Measurements from ENCODE around the gene RXRB. TPM values are rescaled to one million over a fixed set of nuclear protein-coding genes. Genes with fewer than 3 reads are reported as not detected.

RXRB gene
- total RNA-seq, 6 experiments from 2014 or later = 37.3 to 41.6 (median 38.3) TPM

DNA sequence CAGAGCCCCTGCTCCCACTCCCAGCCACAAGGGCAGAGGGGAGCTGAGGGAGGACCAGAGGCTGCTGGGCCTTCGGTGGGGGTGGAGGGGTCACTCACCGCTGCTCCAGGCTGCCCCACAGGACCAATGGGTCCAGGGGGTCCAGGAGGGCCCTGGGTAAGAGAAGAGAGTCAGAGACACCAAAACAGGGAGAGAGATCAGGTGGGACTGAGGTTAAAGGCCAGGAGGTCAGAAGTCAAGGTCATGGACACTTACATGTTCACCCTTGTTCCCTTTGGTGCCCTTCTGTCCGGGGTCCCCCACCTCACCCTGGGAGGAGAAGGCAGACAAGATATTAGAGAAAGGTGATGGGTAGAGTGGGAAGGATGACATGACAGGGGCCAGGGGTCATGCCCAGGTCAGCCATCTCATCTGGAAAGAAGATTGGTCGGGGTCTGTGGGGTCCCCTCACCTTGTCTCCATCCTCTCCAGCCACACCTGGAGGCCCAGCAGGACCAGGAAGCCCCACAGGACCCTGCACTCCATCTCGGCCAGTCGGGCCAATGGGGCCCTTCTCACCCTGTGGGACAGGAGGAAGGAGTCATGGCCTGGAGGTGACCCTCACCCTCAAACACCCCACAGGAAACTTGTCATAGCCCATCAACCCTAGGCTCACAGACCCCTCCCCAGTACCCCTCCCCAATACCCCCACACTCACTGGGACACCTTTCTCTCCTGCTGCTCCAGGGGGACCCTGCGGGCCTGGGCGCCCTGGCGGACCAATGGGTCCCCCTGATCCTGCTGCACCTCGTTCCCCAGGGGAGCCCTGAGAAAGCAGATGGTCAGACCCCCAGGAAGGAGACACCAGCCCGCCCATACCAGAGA, 29.2 kb downstream of the RXRB start:
- Mint-ChIP-seq H3K4me1 (ENCODE audit: low read depth) (no peaks in the 10 kb centered on the region), H3K27ac (no peak overlapping the region), H3K36me3 (ENCODE audit: low read depth) (no peaks in the 10 kb centered on the region), H3K9me3 (no peaks in the 10 kb centered on the region), H3K27me3 (ENCODE audit: insufficient read depth) (peaks cover 29% of the 10 kb centered on the region), H3K4me3 (no peak overlapping the region)
- no peak for DNase-seq
- TF ChIP-seq, protein P1, sequence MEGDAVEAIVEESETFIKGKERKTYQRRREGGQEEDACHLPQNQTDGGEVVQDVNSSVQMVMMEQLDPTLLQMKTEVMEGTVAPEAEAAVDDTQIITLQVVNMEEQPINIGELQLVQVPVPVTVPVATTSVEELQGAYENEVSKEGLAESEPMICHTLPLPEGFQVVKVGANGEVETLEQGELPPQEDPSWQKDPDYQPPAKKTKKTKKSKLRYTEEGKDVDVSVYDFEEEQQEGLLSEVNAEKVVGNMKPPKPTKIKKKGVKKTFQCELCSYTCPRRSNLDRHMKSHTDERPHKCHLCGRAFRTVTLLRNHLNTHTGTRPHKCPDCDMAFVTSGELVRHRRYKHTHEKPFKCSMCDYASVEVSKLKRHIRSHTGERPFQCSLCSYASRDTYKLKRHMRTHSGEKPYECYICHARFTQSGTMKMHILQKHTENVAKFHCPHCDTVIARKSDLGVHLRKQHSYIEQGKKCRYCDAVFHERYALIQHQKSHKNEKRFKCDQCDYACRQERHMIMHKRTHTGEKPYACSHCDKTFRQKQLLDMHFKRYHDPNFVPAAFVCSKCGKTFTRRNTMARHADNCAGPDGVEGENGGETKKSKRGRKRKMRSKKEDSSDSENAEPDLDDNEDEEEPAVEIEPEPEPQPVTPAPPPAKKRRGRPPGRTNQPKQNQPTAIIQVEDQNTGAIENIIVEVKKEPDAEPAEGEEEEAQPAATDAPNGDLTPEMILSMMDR (IDR thresholded peaks at IDR 0.05) = no peak

DNA sequence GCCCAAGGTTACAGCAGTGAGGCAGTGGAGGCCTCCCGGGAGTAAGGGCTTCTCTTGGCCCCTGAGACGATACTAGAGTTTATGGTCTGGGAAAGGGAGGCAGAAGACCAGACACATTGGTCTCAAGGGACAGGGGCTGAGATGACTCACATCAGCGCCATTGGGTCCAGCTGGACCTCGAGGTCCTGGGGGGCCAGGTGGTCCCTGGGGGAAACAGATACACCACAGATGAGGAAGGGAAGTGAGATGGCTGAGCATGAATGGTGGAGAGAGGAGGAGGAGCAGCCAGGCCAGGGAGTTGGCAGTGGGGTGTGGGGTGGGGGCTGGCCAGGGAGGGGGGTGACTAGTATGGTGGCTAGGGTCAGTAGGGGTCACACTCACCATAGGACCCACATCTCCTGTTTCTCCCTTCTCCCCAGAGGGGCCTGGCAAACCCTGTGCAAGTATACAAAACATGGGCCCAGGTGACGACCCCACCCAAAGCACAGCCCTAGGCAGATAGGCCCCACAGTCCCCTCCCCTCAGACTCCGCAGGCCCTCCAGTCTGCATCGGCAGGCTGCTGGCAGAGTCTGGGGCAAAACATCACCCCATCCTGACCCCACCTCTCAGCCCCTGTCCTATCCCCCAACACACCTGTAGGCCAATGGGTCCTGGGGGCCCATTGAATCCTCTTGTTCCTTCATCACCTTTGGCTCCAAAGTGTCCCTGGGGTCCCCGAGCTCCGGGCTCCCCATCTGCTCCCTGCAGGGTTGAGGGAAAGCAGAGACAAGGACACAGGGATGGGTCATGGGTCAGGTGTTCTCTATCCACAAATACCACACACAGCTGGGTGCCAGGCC, 30.1 kb downstream of the RXRB start:
- H3K9me3 Mint-ChIP-seq = no peaks in the 10 kb centered on the region
- H3K36me3 Mint-ChIP-seq (ENCODE audit: low read depth) = no peaks in the 10 kb centered on the region
- H3K27me3 Mint-ChIP-seq (ENCODE audit: insufficient read depth) = peaks cover 29% of the 10 kb centered on the region
- H3K4me3 Mint-ChIP-seq = no peak overlapping the region
- TF ChIP-seq, protein P1 (IDR thresholded peaks at IDR 0.05) = no peak
- no peak for DNase-seq
- no peaks in the 10 kb centered on the region for H3K4me1 Mint-ChIP-seq (ENCODE audit: low read depth)
- no peak overlapping the region for H3K27ac Mint-ChIP-seq

DNA sequence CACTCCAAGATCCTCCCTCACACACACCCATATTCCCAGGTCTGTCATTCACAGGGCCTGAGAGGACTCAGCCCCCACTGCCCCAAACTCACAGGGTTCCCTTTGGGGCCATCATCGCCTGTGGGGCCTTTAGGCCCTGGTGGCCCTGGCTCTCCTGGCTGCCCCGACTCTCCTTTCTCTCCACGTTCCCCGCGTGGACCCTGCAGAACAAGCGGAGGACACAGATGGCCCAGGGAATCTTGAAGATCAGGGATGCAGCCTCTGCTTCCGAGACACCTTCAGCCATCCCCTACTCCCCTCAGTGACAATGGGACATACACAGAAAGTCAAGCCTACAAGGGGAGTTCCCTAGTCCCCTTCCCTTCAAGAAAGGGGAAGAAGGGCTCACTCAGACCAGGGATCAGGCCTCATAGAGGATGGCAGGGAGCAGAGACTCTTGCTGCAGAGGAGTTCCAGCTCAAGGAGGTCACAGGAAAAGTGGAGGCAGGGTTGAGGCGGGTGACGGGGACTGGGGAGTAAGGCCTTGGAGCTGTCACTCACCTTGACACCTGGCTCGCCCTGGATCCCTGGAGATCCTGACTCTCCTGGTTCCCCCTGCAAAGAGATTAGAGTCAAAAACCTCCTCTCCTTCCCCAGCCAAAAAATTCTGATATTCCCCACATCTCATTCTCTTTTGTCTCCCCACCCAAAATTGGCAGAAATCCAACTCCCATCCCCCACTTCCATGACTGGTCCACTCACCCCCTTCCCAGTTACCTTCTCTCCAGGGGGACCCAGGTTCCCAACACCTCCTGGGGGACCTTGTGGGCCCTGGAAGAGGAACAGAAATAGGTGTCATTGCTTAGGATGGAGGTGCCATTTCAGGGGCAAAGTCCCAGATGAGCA, 30.9 kb downstream of the RXRB start:
- H3K9me3 Mint-ChIP-seq = no peaks in the 10 kb centered on the region
- no peak overlapping the region for H3K27ac Mint-ChIP-seq
- H3K4me3 Mint-ChIP-seq = no peak overlapping the region
- H3K4me1 Mint-ChIP-seq (ENCODE audit: low read depth) = no peaks in the 10 kb centered on the region
- TF ChIP-seq, protein P1 (IDR thresholded peaks at IDR 0.05) = no peak
- H3K27me3 Mint-ChIP-seq (ENCODE audit: insufficient read depth) = peaks cover 25% of the 10 kb centered on the region
- DNase-seq = no peak
- no peaks in the 10 kb centered on the region for H3K36me3 Mint-ChIP-seq (ENCODE audit: low read depth)

DNA sequence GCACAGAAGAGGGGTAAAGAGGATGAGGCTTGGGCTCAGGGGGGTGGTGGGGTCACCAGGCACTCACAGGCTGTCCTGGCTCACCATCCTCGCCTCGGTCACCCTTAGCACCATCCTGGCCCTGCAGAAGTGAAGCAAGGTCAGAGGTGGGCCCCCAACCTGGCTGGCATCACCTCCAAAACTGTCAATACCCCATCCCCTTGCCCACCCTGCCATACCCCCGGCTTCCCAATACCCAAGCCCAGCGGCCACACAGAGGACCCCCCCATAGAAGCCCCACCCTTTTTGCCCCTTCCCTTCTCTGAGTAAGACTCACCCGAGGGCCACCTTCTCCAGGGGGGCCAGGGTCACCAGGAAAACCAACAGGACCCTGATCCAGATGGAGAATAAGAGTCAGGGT, 31.8 kb downstream of the RXRB start:
- no peak for DNase-seq
- no peak overlapping the region for H3K4me3 Mint-ChIP-seq
- TF ChIP-seq, protein P1 (IDR thresholded peaks at IDR 0.05) = no peak

DNA sequence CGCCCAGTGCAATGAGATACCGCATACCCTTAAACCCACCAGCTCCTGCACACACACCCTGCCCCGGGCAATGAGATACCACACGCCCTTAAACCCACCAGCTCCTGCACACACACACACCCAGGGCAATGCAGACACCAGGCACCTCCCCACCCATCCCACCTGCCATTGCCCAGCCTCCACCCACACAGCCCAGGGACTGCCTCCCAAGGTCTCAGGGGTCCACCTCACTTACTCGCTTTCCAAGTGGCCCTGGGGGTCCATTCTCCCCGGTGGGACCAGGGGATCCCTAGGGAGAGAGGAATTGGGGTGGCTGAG, 32.2 kb downstream of the RXRB start:
- H3K9me3 Mint-ChIP-seq = no peaks in the 10 kb centered on the region
- no peaks in the 10 kb centered on the region for H3K36me3 Mint-ChIP-seq (ENCODE audit: low read depth)
- no peaks in the 10 kb centered on the region for H3K4me1 Mint-ChIP-seq (ENCODE audit: low read depth)
- H3K4me3 Mint-ChIP-seq = no peak overlapping the region
- H3K27ac Mint-ChIP-seq = no peak overlapping the region
- H3K27me3 Mint-ChIP-seq (ENCODE audit: insufficient read depth) = peaks cover 28% of the 10 kb centered on the region
- TF ChIP-seq, protein P1 (IDR thresholded peaks at IDR 0.05) = no peak
- no peak for DNase-seq

More for the DNA sequence above, 31.8 kb downstream of the RXRB start:
- H3K36me3 Mint-ChIP-seq (ENCODE audit: low read depth) = no peaks in the 10 kb centered on the region
- peaks cover 28% of the 10 kb centered on the region for H3K27me3 Mint-ChIP-seq (ENCODE audit: insufficient read depth)
- no peaks in the 10 kb centered on the region for H3K9me3 Mint-ChIP-seq
- no peak overlapping the region for H3K27ac Mint-ChIP-seq
- no peaks in the 10 kb centered on the region for H3K4me1 Mint-ChIP-seq (ENCODE audit: low read depth)
